Measurements from ENCODE around the gene DECR2.

- no peak for TF ChIP-seq ZBTB33 (IDR thresholded peaks at IDR 0.05; ENCODE audit: extremely low read depth, insufficient replicate concordance, low read length)
- no peak for TF ChIP-seq YY1 (IDR thresholded peaks at IDR 0.05; ENCODE audit: extremely low read depth, insufficient replicate concordance, low read depth, low read length)
- TF ChIP-seq CTCF (IDR thresholded peaks at IDR 0.05 in 2 of 3, conservative IDR thresholded peaks at IDR 0.05 in 1 of 3; ENCODE audit: borderline replicate concordance in 1 of 3, insufficient read depth in 1 of 3, low read depth in 2 of 3, low read length in 2 of 3) = no peak
- TF ChIP-seq EZH2phosphoT487 (IDR thresholded peaks at IDR 0.05; ENCODE audit: borderline replicate concordance) = no peak
- no peak for TF ChIP-seq POLR2AphosphoS5 (IDR thresholded peaks at IDR 0.05; ENCODE audit: low read depth, low read length)
- no peak for TF ChIP-seq POLR2A (IDR thresholded peaks at IDR 0.05; ENCODE audit: borderline replicate concordance, extremely low read depth, insufficient read depth, insufficient read length)
- no peak for TF ChIP-seq EZH2 (IDR thresholded peaks at IDR 0.05)
- no peak for TF ChIP-seq SIN3A (IDR thresholded peaks at IDR 0.05; ENCODE audit: low read depth)
Measured at GRCh38 chr16:354291-354881, 47.3 kb upstream of the DECR2 start.
